Measurements from ENCODE around the gene GNB1. TPM values are rescaled to one million over a fixed set of nuclear protein-coding genes. Genes with fewer than 3 reads are reported as not detected.

Gene GNB1
- total and polyA plus RNA-seq, 9 of the 15 experiments (the other 6 are each of a cell fraction or from before 2014, with no cell fraction given) = 34.3 to 388 (median 114) TPM

- TF ChIP-seq PHF20 (IDR thresholded peaks at IDR 0.05; ENCODE audit: partially characterized antibody) (no peak), ZNF584 (CRISPR knock-in tag; IDR thresholded peaks at IDR 0.05; ENCODE audit: low read depth) (no peak), RBM14 (IDR thresholded peaks at IDR 0.05; ENCODE audit: borderline replicate concordance, insufficient read depth, low read depth, low read length) (no peak), HDAC8 (tag; IDR thresholded peaks at IDR 0.05) (no peak), RB1 (IDR thresholded peaks at IDR 0.05; ENCODE audit: low read depth) (peak; percentile 87), NUFIP1 (IDR thresholded peaks at IDR 0.05; ENCODE audit: partially characterized antibody) (no peak), NR2C1 (IDR thresholded peaks at IDR 0.05) (peak; percentile 70; the same call in 1 of the 2 replicates), NR2C1 (tag; IDR thresholded peaks at IDR 0.05) (peak; percentile 55), RBM22 (IDR thresholded peaks at IDR 0.05; ENCODE audit: low read depth, low read length, poor library complexity, severe bottlenecking) (no peak), SRSF3 (IDR thresholded peaks at IDR 0.05; ENCODE audit: insufficient read depth, low read length) (no peak), RCOR1 (IDR thresholded peaks at IDR 0.05; ENCODE audit: borderline replicate concordance in 1 of 2, low read depth in 2 of 2, low read length in 2 of 2) (peak in 1 of 2 experiments; percentile 85; a peak in 2 of 4 replicates), ELF1 (tag; IDR thresholded peaks at IDR 0.05) (no peak), SP2 (IDR thresholded peaks at IDR 0.05; ENCODE audit: extremely low read depth, low read depth, low read length, poor library complexity, severe bottlenecking) (no peak), NFIX (CRISPR knock-in tag; IDR thresholded peaks at IDR 0.05; ENCODE audit: low read depth) (no peak), E2F3 (CRISPR knock-in tag; IDR thresholded peaks at IDR 0.05) (no peak), USF1 (CRISPR knock-in tag; IDR thresholded peaks at IDR 0.05) (no peak)
- TF ChIP-seq, protein P1, sequence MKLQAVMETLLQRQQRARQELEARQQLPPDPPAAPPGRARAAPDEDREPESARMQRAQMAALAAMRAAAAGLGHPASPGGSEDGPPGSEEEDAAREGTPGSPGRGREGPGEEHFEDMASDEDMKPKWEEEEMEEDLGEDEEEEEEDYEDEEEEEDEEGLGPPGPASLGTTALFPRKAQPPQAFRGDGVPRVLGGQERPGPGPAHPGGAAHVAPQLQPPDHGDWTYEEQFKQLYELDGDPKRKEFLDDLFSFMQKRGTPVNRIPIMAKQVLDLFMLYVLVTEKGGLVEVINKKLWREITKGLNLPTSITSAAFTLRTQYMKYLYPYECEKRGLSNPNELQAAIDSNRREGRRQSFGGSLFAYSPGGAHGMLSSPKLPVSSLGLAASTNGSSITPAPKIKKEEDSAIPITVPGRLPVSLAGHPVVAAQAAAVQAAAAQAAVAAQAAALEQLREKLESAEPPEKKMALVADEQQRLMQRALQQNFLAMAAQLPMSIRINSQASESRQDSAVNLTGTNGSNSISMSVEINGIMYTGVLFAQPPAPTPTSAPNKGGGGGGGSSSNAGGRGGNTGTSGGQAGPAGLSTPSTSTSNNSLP (IDR thresholded peaks at IDR 0.05; ENCODE audit: borderline replicate concordance, low read depth, low read length) = no peak
- TF ChIP-seq, protein P2, sequence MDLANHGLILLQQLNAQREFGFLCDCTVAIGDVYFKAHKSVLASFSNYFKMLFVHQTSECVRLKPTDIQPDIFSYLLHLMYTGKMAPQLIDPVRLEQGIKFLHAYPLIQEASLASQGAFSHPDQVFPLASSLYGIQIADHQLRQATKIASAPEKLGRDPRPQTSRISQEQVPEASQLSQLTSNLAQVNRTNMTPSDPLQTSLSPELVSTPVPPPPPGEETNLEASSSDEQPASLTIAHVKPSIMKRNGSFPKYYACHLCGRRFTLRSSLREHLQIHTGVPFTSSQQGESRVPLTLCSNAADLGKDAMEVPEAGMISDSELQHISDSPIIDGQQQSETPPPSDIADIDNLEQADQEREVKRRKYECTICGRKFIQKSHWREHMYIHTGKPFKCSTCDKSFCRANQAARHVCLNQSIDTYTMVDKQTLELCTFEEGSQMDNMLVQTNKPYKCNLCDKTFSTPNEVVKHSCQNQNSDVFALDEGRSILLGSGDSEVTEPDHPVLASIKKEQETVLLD (IDR thresholded peaks at IDR 0.05) = no peak
- TF ChIP-seq, protein P3, sequence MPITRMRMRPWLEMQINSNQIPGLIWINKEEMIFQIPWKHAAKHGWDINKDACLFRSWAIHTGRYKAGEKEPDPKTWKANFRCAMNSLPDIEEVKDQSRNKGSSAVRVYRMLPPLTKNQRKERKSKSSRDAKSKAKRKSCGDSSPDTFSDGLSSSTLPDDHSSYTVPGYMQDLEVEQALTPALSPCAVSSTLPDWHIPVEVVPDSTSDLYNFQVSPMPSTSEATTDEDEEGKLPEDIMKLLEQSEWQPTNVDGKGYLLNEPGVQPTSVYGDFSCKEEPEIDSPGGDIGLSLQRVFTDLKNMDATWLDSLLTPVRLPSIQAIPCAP (CRISPR knock-in tag; IDR thresholded peaks at IDR 0.05; ENCODE audit: borderline replicate concordance) = no peak
These were observed 15.6 kb upstream of the GNB1 start (continued) for GRCh38 chr1:1906185-1907097.
